GM10266 (cell line): ENCODE results near the gene JAKMIP2.
"Not testable (repeated sequence)": the region's sequence is repeated elsewhere in the genome, so short reads cannot be mapped to it uniquely, and the experiment has no call there.

Experiments used
- DNase-seq: peaks from one replicate; pipeline ENCODE4 v3.0.0; 2012; ENCODE audit errors: extremely low spot score
- CTCF ChIP-seq: IDR thresholded peaks from 2 replicates; pipeline ENCODE4 v1.5.1; 2012; ENCODE audit warnings: mild to moderate bottlenecking, low read depth; ENCODE audit not compliant: control insufficient read depth, insufficient read depth; ENCODE audit errors: missing control alignments

The JAKMIP2 gene

GRCh38 chr5:147782110-147783028, at the start of gene JAKMIP2:
TSS of gene JAKMIP2 (minus strand) at chr5:147782728. CDS start at chr5:147671806, 110,922 bp downstream.
- no peak for TF ChIP-seq CTCF
- DNase-seq = peak; percentile 7

GRCh38 chr5:147831465-147831864, 48.9 kb upstream of the JAKMIP2 start, which contains the start of gene SPINK1:
TSS of gene SPINK1 (minus strand) at chr5:147831671. CDS start at chr5:147831577, 94 bp downstream.
- DNase-seq = no peak
- TF ChIP-seq CTCF = no peak

GRCh38 chr5:147830035-147830434, 47.5 kb upstream of the JAKMIP2 start:
- no peak for TF ChIP-seq CTCF
- no peak for DNase-seq

GRCh38 chr5:147827017-147827416, 44.5 kb upstream of the JAKMIP2 start:
- not testable (repeated sequence) for DNase-seq

GRCh38 chr5:147826361-147826760, 43.8 kb upstream of the JAKMIP2 start:
- TF ChIP-seq CTCF = no peak
- DNase-seq = no peak

- peak; percentile 74 for TF ChIP-seq CTCF
- peak; percentile 33 for DNase-seq
Observed at GRCh38 chr5:147822686-147823491, 40.4 kb upstream of the JAKMIP2 start.

- DNase-seq = not testable (repeated sequence)
Observed at GRCh38 chr5:147822222-147822621, 39.7 kb upstream of the JAKMIP2 start.

GRCh38 chr5:147821766-147822165, 39.2 kb upstream of the JAKMIP2 start:
- DNase-seq = no peak
- TF ChIP-seq CTCF = no peak
